ENCODE measurements around the gene DGKD.

The DGKD gene

GRCh38 chr2:233464531-233465240 is 110.4 kb downstream of the DGKD start:
- no peak for DNase-seq

- no peak for DNase-seq
These were observed 112.8 kb downstream of the DGKD start for GRCh38 chr2:233466991-233467603.

GRCh38 chr2:233468047-233468740 is 113.9 kb downstream of the DGKD start:
- DNase-seq: no peak

- no peak for DNase-seq
These were observed 114.4 kb downstream of the DGKD start for GRCh38 chr2:233468741-233469110.

- no peak for DNase-seq
These were observed 115.1 kb downstream of the DGKD start for GRCh38 chr2:233469261-233470010.

GRCh38 chr2:233470011-233470687 is 115.9 kb downstream of the DGKD start:
- no peak for DNase-seq

- DNase-seq: no peak
These were observed 116.5 kb downstream of the DGKD start for GRCh38 chr2:233470839-233471238.

- DNase-seq: no peak
These were observed 117.2 kb downstream of the DGKD start for GRCh38 chr2:233471291-233472035.

- no peak for DNase-seq
These were observed 119.1 kb downstream of the DGKD start for GRCh38 chr2:233473386-233473791.

GRCh38 chr2:233473878-233474277 is 119.6 kb downstream of the DGKD start:
- no peak for DNase-seq

GRCh38 chr2:233474308-233475160 is 120.2 kb downstream of the DGKD start:
- no peak for DNase-seq

- DNase-seq: no peak
These were observed 121.7 kb downstream of the DGKD start for GRCh38 chr2:233476063-233476410.

GRCh38 chr2:233476651-233477547 is 122.6 kb downstream of the DGKD start:
- no peak for DNase-seq

GRCh38 chr2:233477548-233478433 is 123.5 kb downstream of the DGKD start:
- no peak for DNase-seq

- no peak for DNase-seq
These were observed 125.6 kb downstream of the DGKD start for GRCh38 chr2:233479616-233480489.

- DNase-seq: no peak
These were observed 126.4 kb downstream of the DGKD start for GRCh38 chr2:233480490-233481202.
